HCT116 (cell line): Measurements from ENCODE around the gene BRD7.

Source experiments
- EZH2phosphoT487 ChIP-seq: fragments of 200-600 bp; IDR thresholded peaks from 2 replicates; pipeline ENCODE4 v1.6.1; 2018; ENCODE audit warnings: antibody characterized with exemption, borderline replicate concordance
- POLR2AphosphoS5 ChIP-seq: IDR thresholded peaks from 2 replicates; pipeline ENCODE4 v1.6.1; 2011; ENCODE audit warnings: mild to moderate bottlenecking, low read depth, low read length, moderate library complexity
- YY1 ChIP-seq: IDR thresholded peaks from 2 replicates; pipeline ENCODE4 v1.6.1; 2011; ENCODE audit warnings: low read length, low read depth, moderate library complexity, mild to moderate bottlenecking; ENCODE audit not compliant: insufficient replicate concordance; ENCODE audit errors: extremely low read depth
- TF ChIP-seq, protein P1 (sequence below), 3 experiments: fragments of 200-600 bp in 1 of 3; sonication (generic) in 1 of 3; IDR thresholded peaks in 2 of 3; conservative IDR thresholded peaks in 1 of 3; 2 replicates each; pipeline ENCODE4 v1.5.1; 2012 to 2017; ENCODE audit warnings: low read depth in 2 of 3, low read length in 2 of 3, antibody characterized with exemption in 1 of 3, borderline replicate concordance in 1 of 3, control low read depth in 1 of 3, mild to moderate bottlenecking in 1 of 3, mixed read lengths in 1 of 3, mixed run types in 1 of 3, moderate library complexity in 1 of 3; ENCODE audit not compliant: insufficient read depth in 1 of 3
- TF ChIP-seq, protein P2 (sequence below): IDR thresholded peaks from 2 replicates; pipeline ENCODE4 v1.6.1; 2012; ENCODE audit warnings: low read depth

DNA sequence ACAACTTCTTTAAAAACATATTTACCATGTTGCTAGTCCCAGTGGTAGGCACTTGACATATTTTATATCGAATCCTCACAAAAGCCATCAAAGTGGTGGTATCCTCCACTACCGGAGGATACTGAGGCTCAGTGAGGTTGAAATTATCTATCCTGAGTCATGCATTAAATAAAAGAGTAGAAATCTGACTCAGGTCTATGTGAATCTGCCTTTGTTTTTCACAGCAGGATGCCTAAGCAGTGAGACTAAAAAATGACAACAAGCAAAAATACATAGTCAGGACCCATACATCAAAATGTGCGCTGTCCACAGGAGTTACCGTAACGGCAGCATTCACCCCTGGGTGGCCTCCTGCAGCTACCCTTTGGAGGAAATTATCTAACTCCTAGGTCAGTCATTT, 17.7 kb downstream of the BRD7 start:
- TF ChIP-seq EZH2phosphoT487 (no peak), POLR2AphosphoS5 (no peak), YY1 (no peak)
- TF ChIP-seq, protein P1, sequence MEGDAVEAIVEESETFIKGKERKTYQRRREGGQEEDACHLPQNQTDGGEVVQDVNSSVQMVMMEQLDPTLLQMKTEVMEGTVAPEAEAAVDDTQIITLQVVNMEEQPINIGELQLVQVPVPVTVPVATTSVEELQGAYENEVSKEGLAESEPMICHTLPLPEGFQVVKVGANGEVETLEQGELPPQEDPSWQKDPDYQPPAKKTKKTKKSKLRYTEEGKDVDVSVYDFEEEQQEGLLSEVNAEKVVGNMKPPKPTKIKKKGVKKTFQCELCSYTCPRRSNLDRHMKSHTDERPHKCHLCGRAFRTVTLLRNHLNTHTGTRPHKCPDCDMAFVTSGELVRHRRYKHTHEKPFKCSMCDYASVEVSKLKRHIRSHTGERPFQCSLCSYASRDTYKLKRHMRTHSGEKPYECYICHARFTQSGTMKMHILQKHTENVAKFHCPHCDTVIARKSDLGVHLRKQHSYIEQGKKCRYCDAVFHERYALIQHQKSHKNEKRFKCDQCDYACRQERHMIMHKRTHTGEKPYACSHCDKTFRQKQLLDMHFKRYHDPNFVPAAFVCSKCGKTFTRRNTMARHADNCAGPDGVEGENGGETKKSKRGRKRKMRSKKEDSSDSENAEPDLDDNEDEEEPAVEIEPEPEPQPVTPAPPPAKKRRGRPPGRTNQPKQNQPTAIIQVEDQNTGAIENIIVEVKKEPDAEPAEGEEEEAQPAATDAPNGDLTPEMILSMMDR (IDR thresholded peaks at IDR 0.05 in 2 of 3, conservative IDR thresholded peaks at IDR 0.05 in 1 of 3; ENCODE audit: borderline replicate concordance in 1 of 3, insufficient read depth in 1 of 3, low read depth in 2 of 3, low read length in 2 of 3), result no peak
- TF ChIP-seq, protein P2, sequence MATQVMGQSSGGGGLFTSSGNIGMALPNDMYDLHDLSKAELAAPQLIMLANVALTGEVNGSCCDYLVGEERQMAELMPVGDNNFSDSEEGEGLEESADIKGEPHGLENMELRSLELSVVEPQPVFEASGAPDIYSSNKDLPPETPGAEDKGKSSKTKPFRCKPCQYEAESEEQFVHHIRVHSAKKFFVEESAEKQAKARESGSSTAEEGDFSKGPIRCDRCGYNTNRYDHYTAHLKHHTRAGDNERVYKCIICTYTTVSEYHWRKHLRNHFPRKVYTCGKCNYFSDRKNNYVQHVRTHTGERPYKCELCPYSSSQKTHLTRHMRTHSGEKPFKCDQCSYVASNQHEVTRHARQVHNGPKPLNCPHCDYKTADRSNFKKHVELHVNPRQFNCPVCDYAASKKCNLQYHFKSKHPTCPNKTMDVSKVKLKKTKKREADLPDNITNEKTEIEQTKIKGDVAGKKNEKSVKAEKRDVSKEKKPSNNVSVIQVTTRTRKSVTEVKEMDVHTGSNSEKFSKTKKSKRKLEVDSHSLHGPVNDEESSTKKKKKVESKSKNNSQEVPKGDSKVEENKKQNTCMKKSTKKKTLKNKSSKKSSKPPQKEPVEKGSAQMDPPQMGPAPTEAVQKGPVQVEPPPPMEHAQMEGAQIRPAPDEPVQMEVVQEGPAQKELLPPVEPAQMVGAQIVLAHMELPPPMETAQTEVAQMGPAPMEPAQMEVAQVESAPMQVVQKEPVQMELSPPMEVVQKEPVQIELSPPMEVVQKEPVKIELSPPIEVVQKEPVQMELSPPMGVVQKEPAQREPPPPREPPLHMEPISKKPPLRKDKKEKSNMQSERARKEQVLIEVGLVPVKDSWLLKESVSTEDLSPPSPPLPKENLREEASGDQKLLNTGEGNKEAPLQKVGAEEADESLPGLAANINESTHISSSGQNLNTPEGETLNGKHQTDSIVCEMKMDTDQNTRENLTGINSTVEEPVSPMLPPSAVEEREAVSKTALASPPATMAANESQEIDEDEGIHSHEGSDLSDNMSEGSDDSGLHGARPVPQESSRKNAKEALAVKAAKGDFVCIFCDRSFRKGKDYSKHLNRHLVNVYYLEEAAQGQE, result no peak
